Fibroblast of lung (primary cell): Measurements from ENCODE around the gene MCRS1. TPM values are rescaled to one million over a fixed set of nuclear protein-coding genes. Genes with fewer than 3 reads are reported as not detected.

Experiments
- DNase-seq, 2 donors: peaks; one replicate each; pipeline versions ENCODE4 v3.0.0 to v3.0.0-alpha.2; 2010; ENCODE audit warnings: low read depth in 2 of 2
- H2AFZ ChIP-seq: 2 replicates; pipeline ENCODE4 v1.5.1; 2012; ENCODE audit warnings: low read length, control low read depth, inconsistent platforms
- H3K27ac ChIP-seq: 2 replicates; pipeline ENCODE4 v1.5.1; 2011; ENCODE audit warnings: low read length, control low read depth; ENCODE audit not compliant: insufficient read depth
- H3K27me3 ChIP-seq: 2 replicates; pipeline ENCODE4 v1.5.1; 2011; ENCODE audit warnings: mild to moderate bottlenecking, low read length; ENCODE audit not compliant: control insufficient read depth, insufficient read depth
- H3K36me3 ChIP-seq: 2 replicates; pipeline ENCODE4 v1.5.1; 2011; ENCODE audit warnings: low read length; ENCODE audit not compliant: control insufficient read depth, insufficient read depth
- H3K4me1 ChIP-seq: 2 replicates; pipeline ENCODE4 v1.5.1; 2011; ENCODE audit warnings: low read length; ENCODE audit not compliant: control insufficient read depth, insufficient read depth; ENCODE audit errors: extremely low read depth
- H3K4me2 ChIP-seq: 2 replicates; pipeline ENCODE4 v1.5.1; 2011; ENCODE audit warnings: low read length, control low read depth; ENCODE audit not compliant: insufficient read depth; ENCODE audit errors: extremely low read depth
- H3K4me3 ChIP-seq, 4 experiments: fragments of 200-600 bp in 1 of 4; sonication (generic) in 1 of 4; replicated peaks in 1 of 4; 2 replicates each; pipeline ENCODE4 v1.5.1; 2011 to 2016; ENCODE audit warnings: low read length in 4 of 4, low read depth in 3 of 4, mild to moderate bottlenecking in 3 of 4, control low read depth in 2 of 4, inconsistent platforms in 1 of 4, mixed read lengths in 1 of 4; ENCODE audit not compliant: insufficient read depth in 1 of 4; ENCODE audit errors: control extremely low read depth in 1 of 4
- H3K79me2 ChIP-seq: 2 replicates; pipeline ENCODE4 v1.5.1; 2012; ENCODE audit warnings: mild to moderate bottlenecking, low read length, inconsistent platforms; ENCODE audit not compliant: control insufficient read depth, insufficient read depth
- H3K9ac ChIP-seq: 2 replicates; pipeline ENCODE4 v1.5.1; 2011; ENCODE audit warnings: mild to moderate bottlenecking, low read length, control low read depth; ENCODE audit not compliant: insufficient read depth
- H3K9me3 ChIP-seq: 2 replicates; pipeline ENCODE4 v1.5.1; 2012; ENCODE audit warnings: low read depth, low read length; ENCODE audit not compliant: control insufficient read depth, insufficient read depth
- H4K20me1 ChIP-seq: 2 replicates; pipeline ENCODE4 v1.5.1; 2011; ENCODE audit warnings: low read length; ENCODE audit not compliant: control insufficient read depth, insufficient read depth; ENCODE audit errors: extremely low read depth
- EZH2 ChIP-seq: IDR thresholded peaks from 2 replicates; pipeline ENCODE4 v1.5.1; 2012; ENCODE audit warnings: low read length, control low read depth, mild to moderate bottlenecking; ENCODE audit errors: missing control alignments
- polyA plus RNA-seq, 2 donors: library from polyadenylated mRNA; depleted of rRNA in 1 of 2; stranded (reverse) in 1 of 2; unstranded in 1 of 2; fragments of >200 nt; gene quantifications; 2 replicates each; pipeline ENCODE4 v1.2.1, GENCODE V29; 2011 to 2012; ENCODE audit warnings: missing spikeins in 1 of 2
- total RNA-seq: library from RNA; depleted of rRNA; stranded (reverse); fragments of >200 nt; gene quantifications from 2 replicates; pipeline ENCODE4 v1.2.1, GENCODE V29; 2014
- TF ChIP-seq, protein P1 (sequence below), 2 donors: IDR thresholded peaks in 1 of 2; conservative IDR thresholded peaks in 1 of 2; 1 replicate in 1 of 2; 2 replicates in 1 of 2; pipeline ENCODE4 v1.5.1; 2011 to 2012; ENCODE audit warnings: low read length in 2 of 2, control low read depth in 1 of 2, inconsistent platforms in 1 of 2, low read depth in 1 of 2, mild to moderate bottlenecking in 1 of 2

Gene MCRS1
- total and polyA plus RNA-seq, 2 donors (not counting 1 experiment from before 2014, with no cell fraction given), result 51.1 to 52.2 TPM

DNA sequence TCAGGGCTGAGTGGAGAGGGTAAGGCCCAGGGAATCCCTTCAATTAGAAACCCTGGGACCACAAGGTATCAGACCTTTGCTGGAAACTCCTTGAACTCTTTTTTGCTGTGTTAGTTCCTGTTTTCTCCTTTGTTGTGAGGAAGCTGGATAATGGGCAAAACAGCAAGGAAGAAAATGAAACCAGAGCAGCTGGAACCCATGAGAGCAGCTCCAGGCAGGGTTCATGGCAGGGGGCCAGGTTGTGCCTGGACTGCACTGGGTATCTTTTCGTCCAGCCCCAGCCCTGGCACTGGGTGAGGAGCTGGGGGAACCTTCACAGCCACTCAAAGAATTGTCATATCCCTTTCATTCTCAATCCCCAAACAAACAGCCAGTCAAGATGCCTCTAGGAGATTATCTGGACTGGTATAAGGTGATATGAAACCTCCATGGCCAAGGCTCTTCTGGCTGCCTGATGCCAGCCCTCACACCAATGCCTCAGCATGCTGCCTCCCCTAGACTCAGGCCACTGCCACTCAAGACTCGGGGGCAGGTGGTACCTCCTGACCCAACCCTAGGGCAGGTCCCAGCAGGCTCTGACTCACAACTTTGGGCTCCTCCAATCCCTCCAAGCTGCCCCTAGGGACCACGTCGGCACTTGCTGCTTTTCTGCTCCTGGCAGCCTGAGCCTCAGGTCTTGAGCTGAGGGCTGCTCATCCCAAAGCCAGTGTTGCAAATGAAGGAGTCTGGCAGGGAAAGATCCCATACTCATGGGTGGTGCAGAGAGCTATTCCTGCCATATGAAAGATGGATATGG, 21.0 kb upstream of the MCRS1 start:
- H3K79me2 ChIP-seq, result no peaks in the 10 kb centered on the region
- no peaks in the 10 kb centered on the region for H3K36me3 ChIP-seq
- H2AFZ ChIP-seq, result no peak overlapping the region
- H3K9me3 ChIP-seq, result no peaks in the 10 kb centered on the region
- no peak for TF ChIP-seq EZH2
- TF ChIP-seq, protein P1, sequence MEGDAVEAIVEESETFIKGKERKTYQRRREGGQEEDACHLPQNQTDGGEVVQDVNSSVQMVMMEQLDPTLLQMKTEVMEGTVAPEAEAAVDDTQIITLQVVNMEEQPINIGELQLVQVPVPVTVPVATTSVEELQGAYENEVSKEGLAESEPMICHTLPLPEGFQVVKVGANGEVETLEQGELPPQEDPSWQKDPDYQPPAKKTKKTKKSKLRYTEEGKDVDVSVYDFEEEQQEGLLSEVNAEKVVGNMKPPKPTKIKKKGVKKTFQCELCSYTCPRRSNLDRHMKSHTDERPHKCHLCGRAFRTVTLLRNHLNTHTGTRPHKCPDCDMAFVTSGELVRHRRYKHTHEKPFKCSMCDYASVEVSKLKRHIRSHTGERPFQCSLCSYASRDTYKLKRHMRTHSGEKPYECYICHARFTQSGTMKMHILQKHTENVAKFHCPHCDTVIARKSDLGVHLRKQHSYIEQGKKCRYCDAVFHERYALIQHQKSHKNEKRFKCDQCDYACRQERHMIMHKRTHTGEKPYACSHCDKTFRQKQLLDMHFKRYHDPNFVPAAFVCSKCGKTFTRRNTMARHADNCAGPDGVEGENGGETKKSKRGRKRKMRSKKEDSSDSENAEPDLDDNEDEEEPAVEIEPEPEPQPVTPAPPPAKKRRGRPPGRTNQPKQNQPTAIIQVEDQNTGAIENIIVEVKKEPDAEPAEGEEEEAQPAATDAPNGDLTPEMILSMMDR (conservative IDR thresholded peaks at IDR 0.05 in 1 of 2, IDR thresholded peaks at IDR 0.05 in 1 of 2; ENCODE audit: low read depth in 1 of 2, low read length in 2 of 2), result no peak
- no peak overlapping the region for H3K9ac ChIP-seq
- no peaks in the 10 kb centered on the region for H3K4me1 ChIP-seq
- no peak overlapping the region for H3K4me3 ChIP-seq
- H3K27me3 ChIP-seq, result no peaks in the 10 kb centered on the region
- H3K27ac ChIP-seq, result no peak overlapping the region
- no peak overlapping the region for H3K4me2 ChIP-seq
- DNase-seq, result no peak
- no peaks in the 10 kb centered on the region for H4K20me1 ChIP-seq

DNA sequence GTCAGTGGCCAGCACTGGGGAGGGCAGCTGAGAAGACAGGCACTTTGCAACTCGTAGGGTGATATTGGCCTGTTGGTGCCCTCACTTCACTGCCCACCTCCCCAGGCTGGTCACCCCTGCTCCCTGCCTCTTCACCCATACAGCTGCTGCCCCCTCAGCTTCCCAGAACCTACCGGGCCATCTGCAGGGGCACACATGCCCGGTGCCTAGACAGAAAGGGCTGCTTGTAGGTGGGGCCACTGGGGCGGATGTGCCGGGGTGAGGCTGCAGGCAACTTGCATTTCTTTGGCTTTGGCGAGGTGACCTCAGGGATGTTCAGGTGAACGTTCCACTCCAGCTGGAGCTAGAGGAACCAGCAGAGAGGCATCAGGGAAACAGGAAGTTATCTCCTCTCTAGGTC, 20.3 kb upstream of the MCRS1 start:
- Histone ChIP-seq H3K4me3 (no peak overlapping the region), H3K4me1 (no peaks in the 10 kb centered on the region), H4K20me1 (no peaks in the 10 kb centered on the region), H3K79me2 (no peaks in the 10 kb centered on the region), H3K4me2 (no peak overlapping the region), H3K27me3 (no peaks in the 10 kb centered on the region), H3K27ac (no peak overlapping the region), H3K36me3 (no peaks in the 10 kb centered on the region), H3K9ac (no peak overlapping the region), H3K9me3 (no peaks in the 10 kb centered on the region), H2AFZ (no peak overlapping the region)
- no peak for DNase-seq
- TF ChIP-seq, protein P1 (conservative IDR thresholded peaks at IDR 0.05 in 1 of 2, IDR thresholded peaks at IDR 0.05 in 1 of 2; ENCODE audit: low read depth in 1 of 2, low read length in 2 of 2), result no peak
- TF ChIP-seq EZH2, result no peak

DNA sequence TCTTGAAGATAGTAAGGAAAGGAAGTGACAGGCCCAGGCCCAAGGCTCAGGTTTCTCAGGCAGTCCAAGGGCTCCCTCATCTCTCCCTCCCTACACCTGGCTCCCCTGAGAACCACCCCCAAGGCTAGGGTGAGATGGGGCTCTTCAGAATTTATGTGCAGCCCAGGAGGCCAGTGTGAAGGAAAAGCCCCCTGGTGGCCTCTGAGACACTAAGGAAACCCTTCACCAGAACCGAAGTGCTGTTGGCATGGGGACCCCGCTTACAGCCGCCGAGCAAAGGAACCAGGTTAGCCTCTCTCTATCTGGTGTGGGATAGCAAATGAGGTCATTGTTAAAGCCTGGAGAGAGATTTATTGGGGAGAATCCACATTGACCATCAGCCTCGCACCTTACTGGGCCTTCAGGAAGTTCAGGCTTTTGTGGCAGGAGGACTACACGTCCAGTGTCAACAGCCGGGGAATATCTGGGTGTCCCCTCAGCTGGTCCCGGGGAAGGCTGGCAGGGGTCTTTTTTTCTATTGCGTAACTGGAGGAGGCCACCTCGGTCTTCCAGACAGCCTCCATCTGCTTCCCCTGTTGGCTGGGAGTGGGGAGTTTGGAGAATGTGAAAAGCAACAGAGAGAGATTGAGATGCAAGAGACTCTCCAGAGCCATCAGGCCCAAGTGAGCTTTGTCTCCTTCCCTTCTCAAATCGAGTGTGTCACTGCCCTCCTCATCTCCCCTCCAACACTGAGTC, 19.4 kb upstream of the MCRS1 start:
- no peaks in the 10 kb centered on the region for H3K27me3 ChIP-seq

More for the DNA sequence above, 19.4 kb upstream of the MCRS1 start:
- H3K9ac ChIP-seq, result no peak overlapping the region
- H3K9me3 ChIP-seq, result no peaks in the 10 kb centered on the region
- H3K36me3 ChIP-seq, result no peaks in the 10 kb centered on the region
- no peak overlapping the region for H2AFZ ChIP-seq
- no peak for DNase-seq
- TF ChIP-seq, protein P1 (conservative IDR thresholded peaks at IDR 0.05 in 1 of 2, IDR thresholded peaks at IDR 0.05 in 1 of 2; ENCODE audit: low read depth in 1 of 2, low read length in 2 of 2), result peak in 1 of 2 donors; percentile 1
- no peak for TF ChIP-seq EZH2
- no peaks in the 10 kb centered on the region for H3K4me1 ChIP-seq
- no peak overlapping the region for H3K4me2 ChIP-seq
- H4K20me1 ChIP-seq, result no peaks in the 10 kb centered on the region
- no peak overlapping the region for H3K27ac ChIP-seq
- no peak overlapping the region for H3K4me3 ChIP-seq
- no peaks in the 10 kb centered on the region for H3K79me2 ChIP-seq
